Loucy (cell line): ENCODE results near the gene TMEM164.

Experiments used
- H2AFZ ChIP-seq: fragments of 200-600 bp; sonication (generic); 2 replicates; pipeline ENCODE4 v1.6.0; 2016; ENCODE audit warnings: antibody characterized with exemption, mild to moderate bottlenecking, low read length, moderate library complexity
- H3F3A ChIP-seq: fragments of 200-600 bp; 2 replicates; pipeline ENCODE4 v1.6.0; 2016; ENCODE audit warnings: antibody characterized with exemption, low read depth, mild to moderate bottlenecking
- H3K27me3 ChIP-seq: fragments of 200-600 bp; sonication (generic); 2 replicates; pipeline ENCODE4 v1.6.1; 2014; ENCODE audit warnings: low read length, mild to moderate bottlenecking; ENCODE audit not compliant: insufficient read depth, poor library complexity, severe bottlenecking
- H3K36me3 ChIP-seq: fragments of 200-600 bp; sonication (generic); 2 replicates; pipeline ENCODE4 v1.6.1; 2016; ENCODE audit warnings: low read length; ENCODE audit not compliant: insufficient read depth
- H3K4me1 ChIP-seq: fragments of 200-600 bp; sonication (generic); 2 replicates; pipeline ENCODE4 v1.5.1; 2014; ENCODE audit warnings: low read length, mild to moderate bottlenecking; ENCODE audit not compliant: insufficient read depth, poor library complexity, severe bottlenecking
- H3K4me2 ChIP-seq: fragments of 200-600 bp; sonication (generic); 2 replicates; pipeline ENCODE4 v1.6.0; 2014; ENCODE audit warnings: antibody characterized with exemption, low read length, low read depth, mild to moderate bottlenecking; ENCODE audit not compliant: poor library complexity, severe bottlenecking
- H3K4me3 ChIP-seq: fragments of 200-600 bp; sonication (generic); 2 replicates; pipeline ENCODE4 v1.5.1; 2014; ENCODE audit warnings: low read length, mild to moderate bottlenecking, mixed read lengths; ENCODE audit not compliant: poor library complexity, severe bottlenecking
- H3K79me2 ChIP-seq: fragments of 200-600 bp; sonication (generic); 2 replicates; pipeline ENCODE4 v1.6.1; 2014; ENCODE audit warnings: low read length; ENCODE audit not compliant: insufficient read depth
- H3K9ac ChIP-seq: fragments of 200-600 bp; sonication (generic); 2 replicates; pipeline ENCODE4 v1.6.0; 2014; ENCODE audit warnings: mild to moderate bottlenecking, low read depth, low read length, moderate library complexity; ENCODE audit not compliant: poor library complexity, severe bottlenecking
- H3K9me2 ChIP-seq: fragments of 200-600 bp; sonication (generic); replicated peaks from 2 replicates; pipeline ENCODE4 v1.6.1; 2016; ENCODE audit warnings: low read depth, low read length, mixed read lengths
- H3K9me3 ChIP-seq: fragments of 200-600 bp; sonication (generic); 2 replicates; pipeline ENCODE4 v1.6.1; 2014; ENCODE audit warnings: mild to moderate bottlenecking, antibody characterized with exemption, low read length, low read depth; ENCODE audit not compliant: insufficient read depth
- H4K20me1 ChIP-seq: fragments of 200-600 bp; sonication (generic); 2 replicates; pipeline ENCODE4 v1.6.0; 2014; ENCODE audit warnings: antibody characterized with exemption, low read length, mild to moderate bottlenecking; ENCODE audit not compliant: insufficient read depth, poor library complexity, severe bottlenecking
- CTCF ChIP-seq: fragments of 200-600 bp; sonication (generic); conservative IDR thresholded peaks from 2 replicates; pipeline ENCODE4 v1.5.1; 2014; ENCODE audit warnings: mild to moderate bottlenecking, antibody characterized with exemption, low read length
- EZH2phosphoT487 ChIP-seq: fragments of 200-600 bp; IDR thresholded peaks from 2 replicates; pipeline ENCODE4 v1.6.1; 2018; ENCODE audit warnings: antibody characterized with exemption, mild to moderate bottlenecking, moderate library complexity, borderline replicate concordance

TMEM164 gene

GRCh38 chrX:110025395-110025794 lies 22.5 kb downstream of the TMEM164 start:
- H3K4me1 ChIP-seq, result peaks cover 27% of the 10 kb centered on the region
- H3K27me3 ChIP-seq, result no peaks in the 10 kb centered on the region
- H3K9me2 ChIP-seq, result no peaks in the 10 kb centered on the region
- H3F3A ChIP-seq, result no peaks in the 10 kb centered on the region
- H3K36me3 ChIP-seq, result peaks cover 30% of the 10 kb centered on the region; the same call in 1 of the 2 replicates
- H3K4me3 ChIP-seq, result no peak overlapping the region
- no peak overlapping the region for H3K9ac ChIP-seq
- peaks cover 21% of the 10 kb centered on the region for H4K20me1 ChIP-seq
- TF ChIP-seq EZH2phosphoT487, result no peak
- no peak for TF ChIP-seq CTCF
- peaks cover 76% of the 10 kb centered on the region for H3K79me2 ChIP-seq
- no peak overlapping the region for H3K4me2 ChIP-seq
- no peaks in the 10 kb centered on the region for H3K9me3 ChIP-seq
- no peak overlapping the region for H2AFZ ChIP-seq

GRCh38 chrX:110026099-110026844 lies 23.4 kb downstream of the TMEM164 start:
- H3K9me2 ChIP-seq, result no peaks in the 10 kb centered on the region
- peaks cover 28% of the 10 kb centered on the region; the same call in 1 of the 2 replicates for H3K36me3 ChIP-seq
- TF ChIP-seq EZH2phosphoT487 (no peak), CTCF (no peak)
- no peaks in the 10 kb centered on the region for H3K9me3 ChIP-seq
- H3K4me1 ChIP-seq, result peaks cover 27% of the 10 kb centered on the region
- H2AFZ ChIP-seq, result no peak overlapping the region
- no peak overlapping the region for H3K9ac ChIP-seq
- no peak overlapping the region for H3K4me2 ChIP-seq
- H3K27me3 ChIP-seq, result no peaks in the 10 kb centered on the region
- H3K4me3 ChIP-seq, result no peak overlapping the region
- no peaks in the 10 kb centered on the region for H3F3A ChIP-seq
- H3K79me2 ChIP-seq, result peaks cover 76% of the 10 kb centered on the region
- peaks cover 15% of the 10 kb centered on the region for H4K20me1 ChIP-seq

GRCh38 chrX:110032534-110033147 lies 29.7 kb downstream of the TMEM164 start:
- Histone ChIP-seq H3K36me3 (no peaks in the 10 kb centered on the region), H3K9me2 (no peaks in the 10 kb centered on the region), H3K4me1 (peaks cover 4% of the 10 kb centered on the region), H3K9me3 (no peaks in the 10 kb centered on the region), H2AFZ (no peak overlapping the region), H3K9ac (no peak overlapping the region), H3K4me3 (no peak overlapping the region), H4K20me1 (peaks cover 11% of the 10 kb centered on the region), H3K79me2 (peaks cover 80% of the 10 kb centered on the region), H3K27me3 (no peaks in the 10 kb centered on the region), H3F3A (no peaks in the 10 kb centered on the region), H3K4me2 (no peak overlapping the region)
- TF ChIP-seq EZH2phosphoT487 (no peak), CTCF (no peak)
